ENCODE data around the gene GPR142. TPM values are rescaled to one million over a fixed set of nuclear protein-coding genes. Genes with fewer than 3 reads are reported as not detected.

Gene GPR142
- total and polyA plus RNA-seq, 10 of the 15 experiments (the other 5 are each of a cell fraction or from before 2014, with no cell fraction given): not detected

- TF ChIP-seq ATF2 (IDR thresholded peaks at IDR 0.05; ENCODE audit: low read length) (no peak), MEF2A (IDR thresholded peaks at IDR 0.05; ENCODE audit: insufficient read depth, low read depth, low read length) (no peak), ZBED1 (IDR thresholded peaks at IDR 0.05; ENCODE audit: borderline replicate concordance) (no peak), RELB (IDR thresholded peaks at IDR 0.05; ENCODE audit: low read depth) (no peak), SREBF1 (IDR thresholded peaks at IDR 0.05; ENCODE audit: low read length) (no peak), RELA (IDR thresholded peaks at IDR 0.05; ENCODE audit: borderline replicate concordance, partially characterized antibody) (no peak)
These were observed 18.2 kb upstream of the GPR142 start (continued) for GRCh38 chr17:74349120-74349519.

GRCh38 chr17:74350486-74350885 is 16.8 kb upstream of the GPR142 start:
- Histone ChIP-seq H3K9me3 (replicated peaks; ENCODE audit: control insufficient read depth, insufficient read depth, low read length) (no peaks in the 10 kb centered on the region), H3K36me3 (ENCODE audit: control insufficient read depth in 2 of 2, insufficient read depth in 2 of 2, low read length in 1 of 2) (no peaks in the 10 kb centered on the region), H3K27me3 (replicated peaks in 1 of 2; ENCODE audit: control insufficient read depth in 2 of 2, insufficient read depth in 2 of 2, low read length in 1 of 2) (peaks cover 3% of the 10 kb centered on the region in 2 experiments; a peak in 3 of 4 replicates), H3K4me2 (ENCODE audit: control insufficient read depth, insufficient read depth) (no peak overlapping the region), H3K27ac (ENCODE audit: control insufficient read depth, insufficient read depth) (no peak overlapping the region), H3K9ac (ENCODE audit: control insufficient read depth, insufficient read depth, low read length) (no peak overlapping the region), H3K79me2 (ENCODE audit: control insufficient read depth, insufficient read depth, low read length) (no peaks in the 10 kb centered on the region), H4K20me1 (ENCODE audit: control insufficient read depth, insufficient read depth) (no peaks in the 10 kb centered on the region), H2AFZ (ENCODE audit: control insufficient read depth, low read depth, low read length) (no peak overlapping the region), H3K4me1 (ENCODE audit: control insufficient read depth, insufficient read depth, low read length) (no peaks in the 10 kb centered on the region), H3K4me3 (no peak overlapping the region)
- in situ Hi-C loops (cut with MboI): no loop called here
- POLR2A ChIA-PET: no interaction called here
- SMC1A ChIA-PET (ENCODE audit: uncharacterized antibody, unreplicated experiment): interaction anchor here (1.4 kb wide), 1 partner anchor 9 kb away, joined by 4 read pairs; no protein-coding TSS in a partner anchor
- no peak for TF ChIP-seq RAD51 (IDR thresholded peaks at IDR 0.05)
- TF ChIP-seq TARDBP (IDR thresholded peaks at IDR 0.05; ENCODE audit: borderline replicate concordance): no peak
- no peak for TF ChIP-seq ELK1 (IDR thresholded peaks at IDR 0.05; ENCODE audit: low read depth, low read length)
- no peak for TF ChIP-seq POLR2AphosphoS5 (IDR thresholded peaks at IDR 0.05; ENCODE audit: low read length)
- no peak for TF ChIP-seq FOXK2 (IDR thresholded peaks at IDR 0.05)
- no peak for TF ChIP-seq ZBTB33 (IDR thresholded peaks at IDR 0.05)
- TF ChIP-seq ZNF687 (IDR thresholded peaks at IDR 0.05): no peak
- CTCF ChIA-PET: interaction anchor here (1.6 kb wide), 1 partner anchor 66 kb away, joined by 3 read pairs; no protein-coding TSS in a partner anchor
- no peak for FAIRE-seq
- 47% methylated on average over 20 of the region's 20 CpGs for WGBS (ENCODE audit: insufficient coverage, insufficient replicate concordance, low lambda C conversion rate, missing lambda C conversion rate)
- no peak for ATAC-seq
- RAD21 ChIA-PET (ENCODE audit: unreplicated experiment): no interaction called here
- no TSS peak for BruUV-seq (replicated peaks)
- intact Hi-C loops (cut with micrococcal nuclease; ENCODE audit: unreplicated experiment): no loop called here
- DNase-seq (ENCODE audit: low read depth, low spot score): no peak

All from GM12878 (cell line).